GM19463 (cell line): ENCODE measurements around the gene SLC38A7.
"Not testable (repeated sequence)": the region's sequence is repeated elsewhere in the genome, so short reads cannot be mapped to it uniquely, and the experiment has no call there.

Experiments
- ATAC-seq: cut with Tn5 transposase; IDR thresholded peaks from one replicate; pipeline ENCODE4 v1.9.1; 2021; ENCODE audit warnings: mild to moderate bottlenecking, moderate library complexity; ENCODE audit not compliant: unreplicated experiment

SLC38A7 gene, protein sequence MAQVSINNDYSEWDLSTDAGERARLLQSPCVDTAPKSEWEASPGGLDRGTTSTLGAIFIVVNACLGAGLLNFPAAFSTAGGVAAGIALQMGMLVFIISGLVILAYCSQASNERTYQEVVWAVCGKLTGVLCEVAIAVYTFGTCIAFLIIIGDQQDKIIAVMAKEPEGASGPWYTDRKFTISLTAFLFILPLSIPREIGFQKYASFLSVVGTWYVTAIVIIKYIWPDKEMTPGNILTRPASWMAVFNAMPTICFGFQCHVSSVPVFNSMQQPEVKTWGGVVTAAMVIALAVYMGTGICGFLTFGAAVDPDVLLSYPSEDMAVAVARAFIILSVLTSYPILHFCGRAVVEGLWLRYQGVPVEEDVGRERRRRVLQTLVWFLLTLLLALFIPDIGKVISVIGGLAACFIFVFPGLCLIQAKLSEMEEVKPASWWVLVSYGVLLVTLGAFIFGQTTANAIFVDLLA

DNA sequence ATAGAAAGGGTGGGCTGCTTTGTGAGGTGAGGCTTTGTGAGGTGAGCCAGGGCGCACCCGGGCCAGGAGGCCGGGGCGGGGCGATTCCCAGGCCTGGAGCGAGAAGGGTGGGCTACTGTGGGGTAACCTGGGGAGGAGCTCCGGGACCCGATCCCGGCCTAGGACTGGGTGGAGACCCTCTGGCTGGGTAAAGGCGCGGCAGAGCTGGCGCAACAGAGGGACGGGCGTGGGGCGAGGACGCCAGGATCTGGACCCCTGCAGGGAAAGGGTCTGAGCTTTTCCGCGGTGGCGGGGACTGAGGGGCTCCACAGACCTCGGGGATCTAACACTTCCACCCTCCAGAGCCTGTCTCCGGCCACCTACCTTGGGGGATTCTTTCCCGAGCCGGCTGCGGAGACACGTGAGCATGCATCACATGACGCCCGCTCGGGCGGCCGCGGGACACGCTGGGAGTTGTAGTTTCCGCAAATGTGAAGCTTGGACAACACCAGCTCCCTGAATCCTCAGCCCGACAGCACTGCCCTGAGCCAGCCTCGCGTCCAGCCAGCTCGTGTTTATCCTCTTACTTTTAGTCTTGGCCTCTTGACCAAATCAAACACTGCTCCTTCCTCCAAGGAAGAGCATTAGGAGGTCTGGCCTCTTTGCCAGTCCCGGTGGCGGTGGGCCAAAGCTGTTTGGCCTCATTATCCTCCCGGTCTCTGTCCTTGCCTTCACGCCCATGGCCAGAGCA is at the start of gene SLC38A7:
Gene SLC38A7 (minus strand): TSS at position 417 of the 730 bp plus-strand sequence. CDS start 4,644 bp downstream, outside the sequence.
- ATAC-seq, result peak; percentile 99

DNA sequence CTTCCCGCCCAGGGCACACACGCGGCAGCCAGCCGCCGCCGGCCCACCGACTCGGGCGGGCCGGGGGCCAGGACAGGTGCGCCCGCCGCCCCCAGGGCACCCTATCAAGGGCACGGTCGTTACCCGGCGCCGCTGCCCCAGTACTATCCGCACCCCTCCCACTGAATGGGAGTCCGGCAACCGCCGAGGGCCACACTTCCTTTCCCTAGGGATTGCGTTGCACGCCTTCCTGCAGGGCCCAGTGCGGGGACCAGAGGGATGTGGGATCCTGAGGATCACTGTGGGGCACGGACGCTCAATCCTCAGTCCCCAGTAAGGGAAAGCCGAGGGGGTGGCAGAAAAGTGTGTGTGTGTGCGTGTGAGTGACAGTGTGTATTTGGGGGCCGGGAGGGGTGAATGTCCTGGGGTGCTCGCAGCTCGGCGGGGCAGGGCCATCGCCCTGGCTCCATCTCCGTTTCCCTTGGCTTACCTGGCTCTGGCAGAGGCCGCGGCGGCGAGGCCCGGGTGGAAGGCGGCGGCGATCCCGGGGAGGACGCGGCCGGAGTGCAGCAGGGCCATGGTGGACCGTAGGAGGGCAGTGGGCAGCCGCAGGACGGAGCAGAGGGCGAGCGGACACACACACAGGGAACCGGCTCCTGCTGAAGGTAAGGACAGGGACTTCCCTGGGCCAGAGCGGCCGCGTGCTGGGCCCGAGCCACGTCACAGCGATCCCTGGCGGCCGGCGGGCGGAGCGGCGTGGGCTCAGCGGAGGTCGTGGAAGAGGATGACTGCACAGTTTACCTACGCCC is 49.3 kb upstream of the SLC38A7 start, which contains the start of gene GOT2:
Gene GOT2 (minus strand): TSS at position 646 of the 788 bp plus-strand sequence. CDS start 88 bp downstream, at position 558.
- ATAC-seq, result peak; percentile 93

DNA sequence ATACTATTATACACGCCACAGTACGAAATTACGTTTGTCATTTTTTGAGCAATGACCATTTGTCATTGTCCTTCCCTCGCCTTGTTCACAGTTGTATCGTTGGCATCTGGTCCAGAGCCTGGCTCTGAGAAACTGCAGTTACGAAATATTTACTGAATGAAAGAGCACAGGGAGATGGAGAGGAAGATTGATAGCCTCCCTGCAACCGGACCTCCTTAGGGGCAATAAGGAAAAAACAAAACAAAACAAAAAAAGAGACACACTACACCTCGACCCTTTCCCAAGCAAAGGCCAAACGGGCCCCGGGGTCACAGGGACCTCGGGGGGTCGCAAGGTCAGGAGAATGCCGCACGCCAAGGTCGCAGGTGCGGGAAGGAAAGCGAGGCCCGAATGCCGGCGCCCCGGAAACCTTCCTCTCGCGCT is 48.7 kb upstream of the SLC38A7 start:
- ATAC-seq, result no peak

DNA sequence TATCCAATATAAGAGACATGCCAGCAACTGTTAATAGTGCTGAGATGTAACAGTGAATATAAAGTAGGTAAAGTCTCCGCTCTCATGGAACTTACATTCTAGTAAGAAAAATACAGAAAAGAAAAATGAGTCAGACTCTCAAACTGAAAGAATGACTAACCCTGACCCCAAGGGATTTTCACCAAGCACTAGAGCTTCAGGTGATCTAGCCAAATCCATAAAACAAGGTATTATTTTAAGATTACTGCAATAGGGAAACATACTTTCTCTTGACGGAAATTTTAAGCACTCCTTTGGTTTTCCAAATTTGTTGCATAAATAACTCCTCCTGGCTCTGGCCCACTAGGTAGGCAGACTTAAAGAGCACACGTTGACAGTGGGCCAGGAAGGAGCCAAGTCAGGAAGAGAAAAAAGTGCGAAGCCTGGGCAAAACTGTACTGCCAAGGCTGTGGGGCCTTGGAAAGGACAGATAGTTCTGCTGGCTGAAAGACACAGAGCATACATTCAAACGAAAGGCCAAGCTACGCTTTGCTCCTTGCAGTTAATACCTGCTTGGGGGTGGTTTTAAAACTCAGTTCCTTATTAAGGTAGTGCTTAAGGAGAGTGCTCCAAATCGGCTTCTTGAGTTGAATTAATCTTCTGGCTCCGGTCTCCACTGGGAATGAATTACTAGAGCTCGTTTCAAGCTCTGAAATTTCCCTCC is 48.1 kb upstream of the SLC38A7 start:
- ATAC-seq, result peak; percentile 40

DNA sequence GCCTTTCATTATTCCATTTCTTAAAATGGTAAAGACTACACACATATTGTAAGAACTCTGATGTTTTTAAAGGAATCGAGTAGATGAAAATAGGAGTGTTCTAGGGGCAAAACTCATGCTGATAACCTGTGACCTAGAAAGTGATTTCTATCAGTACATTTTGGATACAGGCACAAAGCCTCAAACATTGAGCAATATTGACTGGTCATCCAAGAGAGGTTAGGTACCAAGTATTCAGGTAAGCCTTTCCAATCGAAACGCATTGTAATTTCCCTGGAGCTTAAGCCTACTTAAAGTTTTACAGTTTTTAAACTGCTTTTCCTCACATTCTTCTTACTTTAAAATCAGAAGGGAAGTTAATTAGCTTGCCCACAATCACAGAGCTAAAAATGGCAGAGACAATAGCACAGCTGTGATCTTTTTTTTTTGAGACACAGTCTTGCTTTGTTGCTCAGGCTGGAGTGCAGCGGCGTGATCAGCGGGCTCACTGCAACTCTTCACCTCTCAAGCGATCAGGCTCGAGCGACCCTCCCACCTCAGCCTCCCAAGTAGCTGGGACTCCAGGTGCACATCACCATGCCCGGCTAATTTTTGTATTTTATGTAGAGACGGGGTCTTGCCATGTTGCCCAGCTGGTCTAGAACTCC is 46.3 kb upstream of the SLC38A7 start:
- no peak for ATAC-seq

DNA sequence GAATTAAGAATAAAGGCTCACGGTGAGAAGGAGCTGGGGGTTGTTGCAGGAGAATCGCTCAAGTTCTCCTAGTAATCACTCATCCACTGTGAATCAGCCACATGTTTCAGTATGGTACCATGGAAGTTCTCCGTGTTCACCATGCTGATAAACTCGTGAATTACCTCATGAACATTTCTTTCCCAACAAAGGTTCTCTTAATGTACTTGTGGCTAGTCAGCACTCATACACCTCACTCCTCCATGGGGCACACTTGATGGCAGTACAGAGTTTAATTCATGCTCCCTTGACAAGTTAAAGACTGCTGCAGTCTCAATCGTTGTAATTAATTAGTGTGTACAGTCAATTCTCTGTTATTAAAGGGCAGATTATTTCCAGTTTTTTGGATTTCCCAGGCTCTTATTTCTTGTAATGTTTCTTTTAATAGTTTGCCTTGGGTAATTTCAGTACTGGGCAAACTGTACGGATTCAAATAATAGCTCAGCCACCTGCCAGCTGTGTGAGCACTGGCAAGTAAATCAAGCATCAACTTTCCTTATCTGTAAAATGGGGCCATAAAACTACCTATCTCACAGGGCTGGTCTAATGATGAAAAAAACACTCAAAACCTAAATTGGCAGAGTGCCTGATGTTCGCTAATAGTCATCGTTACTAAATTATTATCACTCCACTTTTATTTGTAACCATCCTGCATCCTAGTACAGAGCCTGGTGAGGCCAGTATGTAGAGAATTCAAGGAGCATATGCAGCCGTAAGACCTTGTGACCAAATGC is 43.4 kb upstream of the SLC38A7 start:
- ATAC-seq, result no peak

DNA sequence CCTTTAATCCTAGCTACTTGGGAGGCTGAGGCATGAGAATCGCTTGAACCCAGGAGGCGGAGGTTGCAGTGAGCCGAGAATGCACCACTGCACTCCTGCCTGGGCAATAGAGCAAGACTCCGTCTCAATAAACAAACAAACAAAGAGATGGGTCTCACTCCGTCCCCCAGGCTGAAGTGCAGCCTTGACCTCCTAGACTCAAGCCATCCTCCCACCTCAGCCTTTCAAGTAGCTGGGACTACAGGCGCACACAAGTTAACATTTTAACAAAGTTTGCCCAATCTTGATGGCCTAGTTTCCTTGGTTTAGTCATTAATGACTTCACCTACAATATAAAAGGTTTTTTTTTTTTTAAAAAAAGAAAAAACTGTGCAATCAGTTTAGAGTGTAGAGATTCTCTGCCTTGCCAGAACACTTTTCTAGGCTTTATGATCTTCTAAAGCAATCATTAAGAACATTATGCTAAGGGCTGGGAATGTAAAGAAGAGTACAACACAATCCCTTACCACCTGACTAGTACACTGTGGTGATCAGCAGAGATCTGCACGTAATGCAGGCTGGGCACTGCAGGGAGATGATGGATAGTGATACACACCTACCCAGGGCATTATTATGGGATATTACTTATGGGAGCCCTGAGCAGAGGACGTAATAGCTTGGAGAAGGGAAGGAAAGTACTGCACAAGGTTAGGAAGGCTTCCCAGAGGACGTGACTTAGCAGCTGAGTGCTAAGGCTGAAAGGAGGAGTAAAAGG is 42.6 kb upstream of the SLC38A7 start:
- ATAC-seq, result no peak

DNA sequence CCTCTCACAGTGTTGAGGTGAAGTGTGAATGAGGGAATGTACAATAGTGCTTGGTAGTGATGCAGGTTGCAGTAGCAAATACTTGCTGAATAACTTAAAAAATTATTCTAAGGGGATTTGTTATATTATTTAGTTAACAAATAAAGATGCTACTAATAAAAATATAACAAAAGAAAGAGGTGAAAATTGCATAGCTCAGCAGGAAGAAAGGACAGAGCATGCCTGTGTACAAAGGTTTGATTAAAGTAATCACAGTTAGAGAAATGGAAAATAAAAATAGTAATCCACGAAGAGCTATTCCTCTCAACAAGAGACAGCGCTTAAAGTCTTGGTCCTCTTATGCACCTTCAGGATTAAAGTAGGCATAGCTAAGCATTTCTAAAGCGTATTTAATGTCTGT is 38.5 kb upstream of the SLC38A7 start:
- no peak for ATAC-seq

DNA sequence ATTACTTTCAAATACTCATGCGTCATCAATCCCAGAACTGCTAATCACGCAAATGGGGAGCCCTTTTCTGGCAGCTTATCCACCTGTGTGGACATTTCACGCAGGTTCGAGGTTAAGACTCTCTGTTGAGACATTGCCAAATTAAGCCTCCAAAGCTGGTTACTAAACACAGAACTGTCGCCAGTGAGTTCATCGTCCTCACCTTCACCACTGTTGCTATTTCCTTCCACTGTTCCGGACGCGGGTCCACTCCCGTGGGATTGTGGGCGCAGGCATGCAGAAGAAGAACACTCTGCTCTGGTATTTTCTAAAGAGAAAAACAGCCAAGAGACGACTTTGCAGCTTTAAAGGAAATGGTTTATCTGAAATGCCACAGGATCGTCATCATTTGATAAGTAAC is 33.4 kb upstream of the SLC38A7 start:
- ATAC-seq, result no peak

DNA sequence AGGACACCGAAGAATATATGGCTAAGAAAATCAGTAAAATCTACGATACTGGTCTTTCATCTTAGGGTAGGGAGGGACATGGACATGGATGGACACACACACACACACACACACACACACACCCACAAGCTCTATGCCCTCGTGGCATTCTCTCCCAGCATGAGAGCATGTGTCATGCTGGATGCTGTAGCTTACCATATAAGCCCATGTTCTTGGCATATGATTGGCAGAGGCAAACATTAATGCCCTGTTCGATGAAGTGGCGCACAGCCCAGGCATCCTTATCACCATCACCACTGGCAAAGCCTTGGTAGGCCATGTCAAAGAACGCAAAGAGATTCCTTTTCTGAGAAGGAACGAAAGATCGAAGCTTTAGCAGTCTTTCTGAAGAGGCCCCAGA is 31.9 kb upstream of the SLC38A7 start:
- ATAC-seq, result no peak

DNA sequence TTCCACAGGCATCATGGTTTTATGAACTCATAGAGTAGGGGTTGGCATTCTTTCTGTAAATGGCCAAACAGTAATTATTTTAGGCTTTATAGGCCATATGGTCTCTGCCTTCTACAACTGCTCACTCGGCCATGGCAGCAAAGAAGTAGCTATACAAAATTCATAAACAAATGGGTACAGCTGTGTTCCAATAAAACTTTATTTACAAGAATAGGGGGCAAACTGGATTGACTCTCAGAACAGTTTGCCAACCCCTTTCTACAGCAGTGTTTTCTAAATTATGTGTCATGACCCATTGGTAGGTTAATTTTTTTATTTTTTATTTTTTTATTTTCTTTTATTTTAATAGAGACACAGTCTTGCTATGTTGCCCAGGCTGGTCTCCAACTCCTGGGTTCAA is 29.2 kb upstream of the SLC38A7 start:
- ATAC-seq, result no peak

DNA sequence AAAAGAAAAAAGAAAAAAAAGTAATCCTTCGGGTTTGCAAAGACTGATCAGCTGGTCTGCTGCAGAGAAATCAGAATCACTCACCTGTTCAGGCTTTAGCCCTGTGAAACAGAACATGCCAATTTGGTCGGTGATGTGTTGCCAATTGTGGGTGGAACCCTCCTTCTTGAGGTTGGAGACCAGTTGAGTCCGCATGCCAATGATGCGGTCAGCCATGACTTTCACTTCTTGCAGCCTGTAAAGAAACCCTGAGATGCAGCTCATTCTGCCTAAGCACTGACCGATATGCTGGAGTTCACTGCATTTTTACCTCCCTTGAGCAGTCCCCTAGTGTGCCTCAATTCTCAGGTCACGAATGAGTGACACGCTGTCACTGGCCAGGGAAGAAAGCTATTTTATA is 24.8 kb upstream of the SLC38A7 start:
- peak; percentile 94 for ATAC-seq

DNA sequence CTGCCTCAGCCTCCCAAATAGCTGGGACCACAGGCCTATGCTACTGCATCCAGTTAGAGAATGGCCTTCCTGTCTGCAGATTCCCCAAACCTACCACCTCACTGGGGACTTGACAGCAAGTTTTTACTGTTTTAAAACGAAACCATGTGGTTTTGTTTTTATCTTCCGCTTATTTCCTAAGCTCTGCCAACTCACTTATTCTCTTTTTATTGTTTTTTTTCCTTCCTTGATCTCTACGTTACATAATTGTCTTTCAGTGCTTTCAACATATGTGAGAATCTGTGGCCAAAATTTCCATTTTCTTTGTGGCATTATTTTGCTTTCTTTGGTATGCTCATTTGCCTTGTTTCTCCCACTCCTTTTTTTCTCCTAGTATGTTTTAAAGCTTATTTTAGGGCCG is 14.6 kb upstream of the SLC38A7 start:
- no peak for ATAC-seq

DNA sequence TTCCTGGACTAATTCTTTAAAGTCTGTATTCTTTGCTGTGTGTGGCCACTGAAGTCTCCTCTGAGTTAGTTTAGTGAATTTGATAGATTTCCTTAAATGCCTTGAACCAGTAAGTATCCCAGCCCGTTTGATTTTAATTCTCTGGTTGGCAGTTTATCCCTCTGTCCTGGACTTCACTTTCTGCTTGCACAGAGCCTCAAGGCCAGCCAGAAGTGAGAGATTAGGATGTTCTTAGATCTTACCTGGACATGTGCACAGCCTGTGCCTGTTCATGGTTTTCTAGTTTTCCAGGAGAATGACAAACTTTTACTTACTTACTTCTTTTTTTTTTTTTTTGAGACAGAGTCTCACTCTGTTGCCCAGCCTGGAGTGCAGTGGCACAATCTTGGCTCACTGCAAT is 10.8 kb upstream of the SLC38A7 start:
- no peak for ATAC-seq

DNA sequence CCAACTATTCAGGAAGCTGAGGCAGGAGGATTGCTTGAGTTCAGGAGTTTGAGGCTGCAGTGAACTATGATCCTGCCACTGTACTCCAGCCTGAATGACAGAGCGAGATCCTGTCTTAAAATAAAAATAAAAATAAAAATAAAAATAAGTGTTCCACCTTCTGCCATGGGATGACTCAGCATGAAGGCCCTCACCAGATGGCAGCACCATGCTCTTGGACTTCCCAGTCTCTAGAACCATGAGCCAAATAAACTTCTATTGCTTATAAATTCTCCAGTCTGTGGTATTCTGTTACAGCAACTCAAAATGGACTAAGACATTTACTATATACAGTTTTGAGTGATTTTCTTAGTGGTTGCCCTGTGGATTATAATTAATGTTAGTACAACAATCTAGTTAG is 7.9 kb upstream of the SLC38A7 start:
- ATAC-seq, result no peak

DNA sequence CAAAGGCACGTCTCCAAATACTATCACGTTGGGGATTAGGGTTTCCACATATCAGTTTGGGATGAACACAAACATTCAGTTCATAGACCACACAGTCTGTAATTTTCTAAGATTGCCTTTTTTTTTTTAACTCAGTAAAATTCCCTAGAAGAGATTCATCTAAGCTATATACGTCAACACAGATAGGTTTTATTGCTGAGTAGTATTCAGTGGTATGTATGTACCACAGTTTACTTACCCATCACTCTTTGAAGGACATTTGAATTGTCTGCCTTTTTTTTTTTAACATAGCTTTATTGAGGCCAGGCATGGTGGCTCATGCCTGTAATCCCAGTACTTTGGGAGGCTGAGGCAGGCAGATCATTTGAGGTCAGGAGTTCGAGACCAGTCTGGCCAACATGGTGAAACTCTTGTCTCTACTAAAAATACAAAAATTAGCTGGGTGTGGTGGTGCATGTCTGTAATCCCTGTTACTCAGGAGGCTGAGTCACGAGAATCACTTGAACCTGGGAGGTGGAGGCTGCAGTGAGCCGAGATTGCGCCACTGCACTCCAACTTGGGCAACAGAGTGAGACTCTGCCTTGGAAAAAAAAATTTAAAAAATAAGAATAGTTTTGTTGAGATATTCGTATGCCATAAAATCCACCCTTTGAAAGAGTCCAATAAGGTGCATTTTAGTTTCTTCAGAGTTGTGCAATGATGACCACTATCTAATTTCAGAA is 2.6 kb upstream of the SLC38A7 start:
- not testable (repeated sequence) for ATAC-seq

DNA sequence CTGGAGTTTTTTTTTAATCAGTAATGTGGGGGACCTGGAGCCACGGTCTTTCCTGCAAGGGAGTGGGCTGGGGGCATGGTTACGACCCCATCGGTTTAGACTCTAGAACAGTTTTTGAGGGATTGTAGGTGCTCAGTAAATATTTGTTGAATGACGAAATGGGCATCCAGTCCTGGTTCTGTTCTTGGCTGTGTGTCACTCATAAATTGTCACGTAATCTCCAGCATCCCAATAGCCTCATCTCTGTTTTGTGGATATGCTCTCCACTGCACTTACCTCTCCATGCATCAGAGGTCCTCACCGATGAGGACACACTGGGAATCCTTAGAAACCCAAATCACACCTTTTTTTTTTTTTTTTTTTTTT is 497 bp upstream of the SLC38A7 start:
- ATAC-seq, result no peak

DNA sequence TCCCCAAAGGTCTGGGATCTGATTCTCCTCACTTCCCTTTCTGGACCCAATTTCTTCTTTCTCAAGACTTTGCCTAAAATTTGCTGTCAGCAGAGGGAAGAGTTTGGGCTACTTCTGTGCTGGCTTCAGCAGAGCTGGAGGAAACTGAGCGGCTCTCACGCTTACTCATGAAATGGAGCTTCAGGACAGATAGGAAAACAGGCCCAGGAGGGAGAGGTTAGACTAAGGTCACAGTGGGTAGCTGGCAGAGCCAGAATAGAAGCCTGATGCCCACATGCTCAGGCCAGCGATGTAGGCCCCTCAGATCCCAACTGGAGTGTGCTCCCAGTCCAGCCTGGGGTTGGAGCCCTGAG is 593 bp downstream of the SLC38A7 start:
- ATAC-seq, result peak; percentile 5
